HEK293T (cell line): ENCODE measurements around the gene IRX2.

Source experiments
- ARNT ChIP-seq: fragments of 450-650 bp; IDR thresholded peaks from 2 replicates; pipeline ENCODE4 v1.6.1; 2017; ENCODE audit warnings: mild to moderate bottlenecking
- BHLHE40 ChIP-seq: fragments of 450-650 bp; IDR thresholded peaks from 2 replicates; pipeline ENCODE4 v1.6.1; 2016; ENCODE audit warnings: mild to moderate bottlenecking, moderate library complexity, borderline replicate concordance
- ELF4 ChIP-seq: fragments of 450-650 bp; IDR thresholded peaks from 2 replicates; pipeline ENCODE4 v1.6.1; 2017; ENCODE audit warnings: antibody characterized with exemption
- PKNOX1 ChIP-seq: fragments of 450-650 bp; IDR thresholded peaks from 2 replicates; pipeline ENCODE4 v1.6.1; 2016
- SP1 ChIP-seq: fragments of 450-650 bp; IDR thresholded peaks from 2 replicates; pipeline ENCODE4 v1.6.1; 2017

GRCh38 chr5:2783223-2783622 is 31.7 kb upstream of the IRX2 start:
- TF ChIP-seq ELF4 (no peak), ARNT (no peak), PKNOX1 (no peak), SP1 (no peak), BHLHE40 (no peak)
